Stimulated activated CD4-positive, alpha-beta T cell treated with anti-CD3 and anti-CD28 coated beads, Interleukin-2, amount 100 ng/mL, for 48 hours (primary cell): ENCODE data around the gene KCNMB2.

Source experiments
- DNase-seq, 2 donors: peaks; one replicate each; pipeline ENCODE4 v3.0.0-alpha.2; 2020

Gene KCNMB2

DNA sequence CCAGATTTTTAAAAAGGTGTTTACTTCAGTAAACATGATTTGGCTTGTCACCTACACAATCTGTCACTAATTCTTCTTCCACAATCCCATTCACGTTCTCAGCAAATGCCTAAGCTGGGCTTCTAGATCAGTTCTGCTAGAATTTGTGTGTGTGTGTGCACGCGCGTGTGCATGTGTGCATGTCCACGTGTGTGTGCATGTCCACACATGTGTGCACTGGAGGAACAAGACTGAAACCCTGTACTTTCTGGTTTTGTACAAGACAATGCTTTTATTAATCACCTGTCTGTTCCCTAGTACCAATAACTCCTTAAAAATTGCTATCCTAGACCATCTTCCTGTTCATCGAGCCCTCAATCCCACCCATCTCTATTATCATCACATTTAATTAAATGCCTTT lies 229.2 kb downstream of the KCNMB2 start:
- no peak for DNase-seq

GRCh38 chr3:178767581-178767980 lies 231.3 kb downstream of the KCNMB2 start:
- no peak for DNase-seq

DNA sequence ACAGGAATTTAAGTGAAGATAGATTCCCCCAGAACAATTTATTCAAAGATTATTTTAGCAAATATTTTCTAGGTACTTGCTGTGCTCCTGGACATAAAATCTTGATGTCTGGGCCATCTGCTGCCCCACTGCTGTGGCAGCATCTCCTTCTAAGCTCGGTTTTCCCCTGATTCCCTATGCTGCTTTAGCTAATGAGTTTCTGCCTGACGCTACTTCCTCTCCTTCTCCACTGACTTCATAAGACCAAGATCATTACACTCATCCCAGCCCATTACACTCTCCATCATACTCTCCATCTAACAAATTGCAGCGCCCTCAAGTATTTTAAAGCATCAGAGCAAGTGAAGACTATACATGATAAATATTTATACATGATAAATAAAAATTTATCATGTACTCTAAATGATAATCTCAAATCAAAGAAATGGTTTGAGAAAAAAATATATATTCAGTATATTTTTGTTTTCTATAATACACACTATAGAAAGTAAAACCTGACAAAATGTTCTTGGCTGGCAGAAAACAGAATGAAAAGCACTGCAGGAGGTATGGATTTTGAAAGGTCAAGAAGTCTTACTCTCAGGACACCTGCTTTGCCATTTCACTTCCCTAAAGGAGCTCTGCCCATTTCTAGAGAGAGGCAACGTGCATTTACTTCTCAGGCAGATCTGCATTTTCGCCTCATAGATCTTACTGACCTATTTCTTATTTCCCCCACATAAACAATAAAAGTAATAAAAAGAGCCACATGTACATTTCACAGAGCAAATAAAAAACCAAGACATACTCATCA lies 232.0 kb downstream of the KCNMB2 start:
- no peak for DNase-seq

DNA sequence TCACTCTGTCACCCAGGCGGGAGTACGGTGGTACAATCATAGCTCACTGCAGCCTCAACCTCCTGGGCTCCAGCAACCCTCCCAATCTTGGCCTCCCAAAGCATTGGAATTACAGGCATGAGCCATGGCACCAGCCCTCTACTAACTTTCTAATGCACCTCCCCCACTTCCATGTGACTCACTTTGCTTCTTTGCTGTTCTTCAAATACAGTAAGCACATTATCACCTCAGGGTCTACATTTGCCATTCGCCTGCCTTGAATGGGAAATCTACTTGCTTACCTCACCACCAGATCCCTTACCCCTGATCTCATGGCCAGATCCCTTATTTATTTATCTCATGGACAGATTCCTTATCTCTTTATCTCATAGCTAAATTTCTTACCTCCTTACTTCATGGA lies 235.3 kb downstream of the KCNMB2 start:
- DNase-seq, result no peak

DNA sequence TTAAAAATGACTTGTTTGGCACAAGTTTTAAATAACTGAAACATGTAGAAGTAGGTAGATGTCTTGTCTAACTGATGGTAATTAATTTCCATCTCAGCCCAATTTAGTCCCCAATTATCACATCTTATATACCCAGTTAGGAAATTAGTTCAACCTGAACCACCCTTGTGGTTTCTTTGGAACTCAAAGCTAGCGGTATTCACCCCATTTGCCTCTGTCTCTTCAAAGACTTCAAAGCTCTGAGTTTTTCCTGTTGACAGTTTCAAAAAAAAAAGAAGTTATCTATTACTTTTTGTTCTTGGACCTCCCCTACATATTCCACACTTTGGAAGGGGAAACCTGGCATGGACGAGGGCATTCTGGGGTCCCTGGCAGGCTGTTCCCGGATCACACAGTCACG lies 236.5 kb downstream of the KCNMB2 start:
- DNase-seq, result no peak

- no peak for DNase-seq
Observed at GRCh38 chr3:178773358-178773757, 237.1 kb downstream of the KCNMB2 start.

DNA sequence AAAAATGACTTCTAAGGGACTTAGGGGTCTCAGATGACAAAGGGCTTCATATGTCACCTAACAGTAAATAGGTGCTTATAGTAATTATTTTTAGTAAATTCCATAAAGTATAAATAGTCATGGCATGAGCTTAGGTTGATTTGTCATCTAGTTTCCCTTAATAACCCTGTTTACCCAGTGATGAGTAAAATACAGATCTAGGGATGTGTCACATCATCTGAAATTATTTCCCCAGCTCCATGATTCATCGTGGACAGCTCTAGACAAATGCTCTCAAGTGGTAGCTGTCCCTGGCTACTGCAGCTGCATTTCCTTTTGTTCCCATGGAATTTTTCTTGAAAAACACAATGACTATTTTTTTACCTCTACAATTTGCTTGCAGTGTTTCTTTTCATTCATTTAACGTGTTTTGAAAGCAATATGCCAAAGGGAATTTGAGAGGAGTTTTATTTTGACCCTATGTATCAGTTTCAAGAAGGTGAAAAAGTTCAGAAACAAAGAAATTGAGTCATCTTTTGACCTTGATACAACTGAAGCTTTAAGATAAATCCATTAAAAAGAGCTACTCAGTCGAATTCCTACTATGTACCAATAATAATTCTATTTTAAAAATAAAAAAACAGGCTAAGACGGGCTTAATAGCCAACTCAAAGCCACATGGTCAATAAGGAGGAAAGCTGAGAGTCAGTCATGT lies 241.6 kb downstream of the KCNMB2 start:
- DNase-seq, result no peak

- no peak for DNase-seq
Observed at GRCh38 chr3:178778589-178778988, 242.4 kb downstream of the KCNMB2 start.

DNA sequence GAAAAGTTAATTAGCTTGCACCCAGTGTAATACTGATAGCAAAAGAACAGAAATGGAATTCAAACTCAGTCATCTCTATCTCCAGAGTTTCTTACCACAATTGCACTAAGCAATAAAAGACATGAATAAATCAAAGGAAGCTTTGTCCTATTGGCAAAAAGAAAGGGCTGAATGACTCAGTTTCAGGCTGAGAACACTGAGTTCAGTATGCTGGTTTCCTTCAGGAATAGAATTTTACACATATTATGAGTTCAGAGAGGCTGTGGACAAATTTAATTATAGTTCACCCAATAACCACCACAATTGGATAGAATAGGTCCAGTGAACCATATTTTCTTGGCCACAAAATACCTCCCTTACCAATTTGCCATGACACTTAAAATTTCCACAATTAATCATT lies 249.7 kb downstream of the KCNMB2 start:
- no peak for DNase-seq

DNA sequence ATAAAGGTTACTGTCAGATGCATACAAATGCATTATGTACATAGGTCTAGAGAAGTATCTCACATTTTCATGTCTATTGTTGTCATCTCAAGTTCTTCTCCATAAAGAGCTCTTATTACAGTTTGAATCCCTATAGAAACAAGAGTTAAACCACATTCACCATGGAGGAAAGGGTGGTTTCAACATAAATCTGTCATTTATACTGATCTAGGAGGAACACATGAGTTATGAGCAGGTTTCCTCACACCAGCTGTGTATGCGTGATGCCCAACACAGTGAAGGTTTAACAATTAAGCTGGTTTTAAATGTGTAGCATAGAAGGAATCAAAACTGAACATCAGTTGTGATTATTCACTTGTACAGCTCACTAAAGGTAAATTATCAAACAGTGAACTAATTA lies 251.7 kb downstream of the KCNMB2 start:
- DNase-seq, result no peak

- no peak for DNase-seq
Observed at GRCh38 chr3:178794711-178795110, 258.5 kb downstream of the KCNMB2 start.

- DNase-seq, result no peak
Observed at GRCh38 chr3:178795349-178795748, 259.1 kb downstream of the KCNMB2 start.

DNA sequence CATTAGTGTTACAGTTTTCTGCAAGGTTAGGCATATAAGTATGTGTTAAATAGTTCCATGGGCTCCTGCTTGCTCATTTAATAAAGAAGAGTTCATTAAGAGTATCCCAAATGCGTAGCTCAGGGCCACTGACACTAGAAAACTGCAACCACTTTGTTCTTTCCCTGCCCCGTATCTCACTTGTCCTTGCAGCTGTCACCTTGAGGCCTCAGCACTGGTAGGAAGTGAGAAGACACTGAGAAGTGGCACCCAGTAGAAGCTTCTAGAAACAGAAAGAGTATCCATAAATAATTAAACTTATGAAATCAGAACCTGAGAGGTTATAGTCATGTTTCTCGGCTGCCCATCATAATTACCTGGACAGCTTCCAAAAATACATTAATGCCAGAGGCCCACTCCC lies 266.0 kb downstream of the KCNMB2 start:
- DNase-seq, result no peak

- no peak for DNase-seq
Observed at GRCh38 chr3:178802993-178803693, 266.9 kb downstream of the KCNMB2 start.

DNA sequence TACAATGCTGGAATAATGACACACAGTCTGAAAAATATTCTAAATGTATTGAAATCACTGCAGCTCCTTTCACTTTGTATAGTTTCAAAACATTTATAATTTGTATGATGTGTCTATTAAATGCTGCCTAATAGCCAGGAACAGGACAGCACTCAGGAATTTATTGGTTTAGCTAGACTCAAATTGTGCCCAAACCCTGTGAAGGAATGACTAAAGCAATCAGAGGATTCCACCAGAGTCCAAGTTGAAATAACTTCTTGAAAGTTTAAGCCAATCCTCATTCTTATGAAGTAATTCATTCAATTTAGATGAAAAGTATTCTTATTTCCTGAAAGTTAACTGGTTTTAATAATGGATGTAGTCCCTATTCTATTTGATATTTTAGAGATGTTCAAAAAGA lies 268.4 kb downstream of the KCNMB2 start:
- no peak for DNase-seq

GRCh38 chr3:178805741-178806140 lies 269.5 kb downstream of the KCNMB2 start:
- no peak for DNase-seq

- DNase-seq, result no peak
Observed at GRCh38 chr3:178806651-178807050, 270.4 kb downstream of the KCNMB2 start.

DNA sequence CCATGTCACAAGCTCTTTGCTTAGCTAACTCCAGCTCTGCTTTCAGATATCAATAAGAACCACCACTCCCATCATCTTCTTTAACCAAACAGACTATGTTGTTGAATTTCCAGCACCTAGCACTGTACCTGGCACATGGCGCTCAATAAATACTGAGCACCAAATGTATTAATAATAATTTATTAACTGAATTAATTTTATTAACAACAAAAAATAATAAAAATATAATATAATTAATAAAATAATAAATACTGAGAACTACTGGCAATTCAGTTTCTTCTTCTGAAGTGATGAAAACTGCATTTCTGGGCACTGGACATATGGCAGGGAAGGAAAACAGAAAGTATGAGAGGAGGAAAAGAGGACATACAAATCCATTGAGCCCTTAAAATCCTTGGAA lies 271.5 kb downstream of the KCNMB2 start:
- DNase-seq, result no peak

- no peak for DNase-seq
Observed at GRCh38 chr3:178808748-178809147, 272.5 kb downstream of the KCNMB2 start.

DNA sequence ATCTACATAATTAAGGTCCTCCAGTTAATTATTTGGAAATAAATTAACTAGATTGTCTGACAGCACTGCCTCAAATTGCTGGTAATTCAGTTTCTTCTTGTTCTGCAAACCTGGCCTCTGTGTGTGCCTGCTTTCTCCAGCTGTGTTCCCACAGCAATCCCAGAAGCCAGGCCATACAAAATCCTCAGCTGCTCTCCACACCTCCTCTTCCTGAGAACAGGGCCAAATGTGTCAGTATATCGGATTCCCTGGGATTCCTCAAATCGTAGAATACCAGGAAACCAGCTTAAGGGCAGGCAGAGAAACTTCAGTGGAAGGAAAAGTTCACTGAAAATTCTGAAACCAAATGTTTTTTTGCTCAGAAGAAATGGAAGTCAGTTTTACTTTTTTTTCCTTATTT lies 273.9 kb downstream of the KCNMB2 start:
- no peak for DNase-seq

DNA sequence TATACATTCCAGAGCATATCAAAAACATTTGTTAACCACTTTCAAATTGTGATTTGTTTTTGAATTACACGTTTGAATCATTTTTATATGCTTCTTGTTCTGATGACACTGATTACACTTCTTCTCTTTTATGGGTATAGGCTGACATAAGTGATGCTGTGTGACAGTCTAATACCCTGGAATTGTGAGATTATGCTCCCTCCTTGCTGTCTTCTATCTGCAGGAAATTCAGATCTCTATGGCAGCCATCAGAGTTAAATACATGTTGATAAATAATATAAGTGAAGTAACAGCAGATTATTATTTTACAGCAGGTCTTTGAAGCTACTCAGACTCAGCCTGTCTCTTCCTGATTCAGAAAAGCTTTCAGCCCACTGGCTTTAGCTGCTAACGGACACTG lies 286.5 kb downstream of the KCNMB2 start:
- no peak for DNase-seq

GRCh38 chr3:178823150-178823549 lies 286.9 kb downstream of the KCNMB2 start:
- no peak for DNase-seq

DNA sequence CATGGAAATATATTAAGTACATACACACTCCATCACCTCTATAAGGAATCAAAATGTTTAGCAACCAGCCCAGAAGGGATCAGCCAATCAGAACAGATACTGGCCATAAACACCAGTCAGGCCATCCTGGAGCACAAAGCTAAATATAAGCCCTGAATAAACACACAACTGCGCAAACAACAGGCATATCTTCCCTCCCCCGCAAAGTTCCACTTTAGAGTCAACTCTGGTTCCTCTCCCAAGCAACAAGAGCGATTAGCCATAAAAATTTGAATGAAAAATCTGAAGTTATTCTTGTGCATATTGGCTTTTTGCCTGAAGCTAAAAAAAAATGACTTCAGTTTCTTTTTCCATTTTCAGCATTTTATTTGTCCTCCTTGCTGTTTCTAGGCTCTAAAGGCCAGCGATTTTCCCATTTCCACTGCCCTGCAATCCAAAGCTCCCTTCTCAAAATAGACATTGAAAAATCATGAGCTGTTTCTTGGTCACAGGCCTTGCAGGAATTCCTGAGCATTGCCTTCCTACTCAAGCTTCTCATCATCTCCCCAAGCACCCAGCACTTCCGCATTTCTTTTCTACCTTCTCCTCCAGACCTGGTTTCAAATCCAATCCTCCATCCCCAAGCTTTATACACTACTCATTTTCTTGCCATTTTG lies 287.5 kb downstream of the KCNMB2 start:
- DNase-seq, result no peak
